Common myeloid progenitor, CD34-positive (primary cell): Measurements from ENCODE around the gene ADGRV1.
A peak's percentile ranks its signal among the peaks of the same experiment; 100 is the strongest.

Source experiments
- CTCF ChIA-PET: fragments of 350-600 bp; sonication (Branson Sonifier 250); formaldehyde crosslinking; loops from one replicate; lab custom pipeline; 2021; ENCODE audit warnings: antibody characterized with exemption; lab: Charles Lee
- POLR2A ChIA-PET: fragments of 350-600 bp; sonication (Branson Sonifier 250); formaldehyde crosslinking; loops from one replicate; lab custom pipeline; 2021; ENCODE audit warnings: antibody characterized with exemption; lab: Charles Lee
- DNase-seq, 3 donors: peaks; one replicate each; pipeline versions ENCODE4 v3.0.0 to v3.0.0-alpha.2; 2013
- H3K27ac ChIP-seq, 2 experiments: 1 replicate in 1 of 2; 2 replicates in 1 of 2; pipeline ENCODE4 v1.7.0; 2013; ENCODE audit warnings: inconsistent platforms in 2 of 2, low read length in 2 of 2, mild to moderate bottlenecking in 2 of 2, low read depth in 1 of 2, moderate library complexity in 1 of 2; ENCODE audit not compliant: severe bottlenecking in 2 of 2, insufficient read depth in 1 of 2, poor library complexity in 1 of 2
- H3K27me3 ChIP-seq, 5 experiments: replicated peaks in 2 of 5; 1 replicate in 3 of 5; 2 replicates in 2 of 5; pipeline versions ENCODE4 v1.6.1 to v1.7.0; 2013; ENCODE audit warnings: low read length in 4 of 5, mild to moderate bottlenecking in 2 of 5, moderate library complexity in 2 of 5, inconsistent platforms in 1 of 5; ENCODE audit not compliant: insufficient read depth in 5 of 5, control insufficient read depth in 4 of 5
- H3K36me3 ChIP-seq, 4 experiments: 1 replicate in 2 of 4; 2 replicates in 2 of 4; pipeline versions ENCODE4 v1.6.1 to v1.7.0; 2013; ENCODE audit warnings: low read length in 3 of 4, control low read depth in 1 of 4, mild to moderate bottlenecking in 1 of 4; ENCODE audit not compliant: control insufficient read depth in 4 of 4, insufficient read depth in 4 of 4
- H3K4me1 ChIP-seq, 4 experiments: 1 replicate in 3 of 4; 2 replicates in 1 of 4; pipeline versions ENCODE4 v1.6.1 to v1.7.1; 2013; ENCODE audit warnings: low read length in 3 of 4, mild to moderate bottlenecking in 3 of 4, control low read depth in 1 of 4, inconsistent platforms in 1 of 4, moderate library complexity in 1 of 4; ENCODE audit not compliant: control insufficient read depth in 4 of 4, insufficient read depth in 4 of 4; ENCODE audit errors: control extremely low read depth in 1 of 4
- H3K4me3 ChIP-seq, 7 experiments: 1 replicate in 4 of 7; 2 replicates in 3 of 7; pipeline versions ENCODE4 v1.5.1 to v1.7.0; 2013; ENCODE audit warnings: mild to moderate bottlenecking in 7 of 7, low read length in 6 of 7, moderate library complexity in 6 of 7, inconsistent platforms in 2 of 7, low read depth in 2 of 7, control low read depth in 1 of 7; ENCODE audit not compliant: insufficient read depth in 4 of 7, control insufficient read depth in 1 of 7; ENCODE audit errors: extremely low read depth in 1 of 7
- H3K9me3 ChIP-seq, 5 experiments: 1 replicate in 4 of 5; 2 replicates in 1 of 5; pipeline versions ENCODE4 v1.6.1 to v1.7.1; 2013; ENCODE audit warnings: low read length in 4 of 5, mild to moderate bottlenecking in 2 of 5, inconsistent platforms in 1 of 5, low read depth in 1 of 5, moderate library complexity in 1 of 5; ENCODE audit not compliant: control insufficient read depth in 4 of 5, insufficient read depth in 2 of 5; ENCODE audit errors: control extremely low read depth in 1 of 5
- WGBS: methylation state at CpG from one replicate; pipeline ENCODE4 v1.1.5; 2013; ENCODE audit not compliant: insufficient coverage; 5-methylcytosine and 5-hydroxymethylcytosine counted together

ADGRV1 gene

GRCh38 chr5:91092859-91093783 lies 534.5 kb downstream of the ADGRV1 start:
- POLR2A ChIA-PET, result no interaction called here
- Histone ChIP-seq H3K27me3 (no peaks in the 10 kb centered on the region), H3K36me3 (no peaks in the 10 kb centered on the region), H3K9me3 (no peaks in the 10 kb centered on the region), H3K27ac (no peak overlapping the region), H3K4me1 (peaks cover 0 to 16% (median 5%) of the 10 kb centered on the region in 4 experiments), H3K4me3 (no peak overlapping the region)
- 100% methylated on average over 3 of the region's 8 CpGs for whole genome bisulfite sequencing
- DNase-seq, result no peak
- CTCF ChIA-PET, result interaction anchor here (1.1 kb wide), 1 partner anchor 10 kb away, joined by 3 read pairs; no protein-coding TSS in a partner anchor

GRCh38 chr5:91095313-91095712 lies 536.7 kb downstream of the ADGRV1 start:
- Histone ChIP-seq H3K27ac (no peak overlapping the region), H3K4me1 (peaks cover 0 to 16% (median 5%) of the 10 kb centered on the region in 4 experiments), H3K4me3 (peak overlapping the region in 1 of 7 experiments; percentile 35), H3K27me3 (no peaks in the 10 kb centered on the region), H3K36me3 (no peaks in the 10 kb centered on the region), H3K9me3 (no peaks in the 10 kb centered on the region)
- no CpG with 5 or more reads among the region's 3 CpGs for WGBS
- POLR2A ChIA-PET, result no interaction called here
- DNase-seq, result peak in 2 of 3 donors; percentile 32 to 44
- CTCF ChIA-PET, result interaction anchor here (0.9 kb wide), 1 partner anchor 11 kb away, joined by 4 read pairs; no protein-coding TSS in a partner anchor

- Histone ChIP-seq H3K4me3 (no peak overlapping the region), H3K9me3 (no peaks in the 10 kb centered on the region), H3K4me1 (peaks cover 0 to 14% (median 5%) of the 10 kb centered on the region in 4 experiments), H3K27ac (no peak overlapping the region), H3K36me3 (no peaks in the 10 kb centered on the region), H3K27me3 (no peaks in the 10 kb centered on the region)
- POLR2A ChIA-PET, result no interaction called here
- WGBS, result 80% methylated on average over 1 of the region's 6 CpGs
- DNase-seq, result no peak
- CTCF ChIA-PET, result no interaction called here
These were observed 537.3 kb downstream of the ADGRV1 start for GRCh38 chr5:91095786-91096385.

- Histone ChIP-seq H3K27me3 (no peaks in the 10 kb centered on the region), H3K27ac (no peak overlapping the region), H3K4me3 (no peak overlapping the region), H3K9me3 (no peaks in the 10 kb centered on the region), H3K4me1 (peaks cover 0 to 13% (median 5%) of the 10 kb centered on the region in 4 experiments), H3K36me3 (no peaks in the 10 kb centered on the region)
- DNase-seq, result no peak
- ChIA-PET POLR2A (interaction anchor here (0.6 kb wide), 1 partner anchor 163 kb away, joined by 3 read pairs; no protein-coding TSS in a partner anchor), CTCF (interaction anchor here (0.7 to 3.1 kb wide), 6 partner anchors 9 to 321 kb away, joined by 3 to 22 read pairs (median 4); no protein-coding TSS in a partner anchor)
- WGBS, result 94% methylated on average over 2 of the region's 3 CpGs
These were observed 539.9 kb downstream of the ADGRV1 start for GRCh38 chr5:91098541-91098940.

GRCh38 chr5:91101600-91102379 lies 543.2 kb downstream of the ADGRV1 start:
- peak; percentile 80 to 88 (median 84) for DNase-seq
- no peaks in the 10 kb centered on the region for H3K27me3 ChIP-seq
- peak overlapping the region in 2 of 7 experiments; percentile 24 to 61 for H3K4me3 ChIP-seq
- WGBS, result 100% methylated on average over 1 of the region's 8 CpGs
- no peaks in the 10 kb centered on the region for H3K36me3 ChIP-seq
- ChIA-PET POLR2A (no interaction called here), CTCF (interaction anchor here (0.8 to 3.4 kb wide), 9 partner anchors 8 to 319 kb away, joined by 3 to 44 read pairs (median 6); partner anchors contain the start of gene ARRDC3)
- H3K9me3 ChIP-seq, result no peaks in the 10 kb centered on the region
- H3K27ac ChIP-seq, result no peak overlapping the region
- H3K4me1 ChIP-seq, result peaks cover 0 to 2% (median 0%) of the 10 kb centered on the region in 4 experiments

GRCh38 chr5:91103353-91104061 lies 544.9 kb downstream of the ADGRV1 start:
- no peak for DNase-seq
- POLR2A ChIA-PET, result no interaction called here
- WGBS, result 100% methylated on average over 4 of the region's 6 CpGs
- H3K27ac ChIP-seq, result no peak overlapping the region
- no peaks in the 10 kb centered on the region for H3K9me3 ChIP-seq
- no peaks in the 10 kb centered on the region for H3K36me3 ChIP-seq
- H3K27me3 ChIP-seq, result no peaks in the 10 kb centered on the region
- peaks cover 0 to 2% (median 0%) of the 10 kb centered on the region in 4 experiments for H3K4me1 ChIP-seq
- no peak overlapping the region for H3K4me3 ChIP-seq
- CTCF ChIA-PET, result interaction anchor here (0.9 to 3.4 kb wide), 8 partner anchors 10 to 316 kb away, joined by 3 to 44 read pairs (median 5); partner anchors contain the start of gene ARRDC3
